Measurements from ENCODE around the gene EPOP.

DNA sequence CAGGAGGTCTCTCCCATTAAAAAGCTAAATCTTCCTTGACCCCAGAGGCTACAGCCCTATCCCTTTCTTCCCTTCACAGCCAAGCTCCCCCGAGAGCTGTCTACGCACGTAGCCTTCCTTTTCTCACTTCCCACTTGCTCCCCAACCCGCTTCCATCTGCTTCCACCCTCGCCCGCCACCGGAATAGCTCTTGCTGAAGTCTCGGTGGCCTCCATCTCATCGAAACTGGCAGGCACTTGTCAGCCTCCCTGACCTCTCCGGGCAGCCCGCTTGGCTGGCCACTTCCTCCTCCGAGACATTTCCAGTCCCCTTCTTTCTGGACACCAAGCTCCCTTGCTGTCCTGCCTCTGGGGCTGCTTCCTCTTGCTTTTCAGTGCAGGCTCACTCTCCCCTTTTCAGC lies 10.7 kb upstream of the EPOP start:
- no peak for TF ChIP-seq POLR2A (IDR thresholded peaks at IDR 0.05)
- TF ChIP-seq, protein P1, sequence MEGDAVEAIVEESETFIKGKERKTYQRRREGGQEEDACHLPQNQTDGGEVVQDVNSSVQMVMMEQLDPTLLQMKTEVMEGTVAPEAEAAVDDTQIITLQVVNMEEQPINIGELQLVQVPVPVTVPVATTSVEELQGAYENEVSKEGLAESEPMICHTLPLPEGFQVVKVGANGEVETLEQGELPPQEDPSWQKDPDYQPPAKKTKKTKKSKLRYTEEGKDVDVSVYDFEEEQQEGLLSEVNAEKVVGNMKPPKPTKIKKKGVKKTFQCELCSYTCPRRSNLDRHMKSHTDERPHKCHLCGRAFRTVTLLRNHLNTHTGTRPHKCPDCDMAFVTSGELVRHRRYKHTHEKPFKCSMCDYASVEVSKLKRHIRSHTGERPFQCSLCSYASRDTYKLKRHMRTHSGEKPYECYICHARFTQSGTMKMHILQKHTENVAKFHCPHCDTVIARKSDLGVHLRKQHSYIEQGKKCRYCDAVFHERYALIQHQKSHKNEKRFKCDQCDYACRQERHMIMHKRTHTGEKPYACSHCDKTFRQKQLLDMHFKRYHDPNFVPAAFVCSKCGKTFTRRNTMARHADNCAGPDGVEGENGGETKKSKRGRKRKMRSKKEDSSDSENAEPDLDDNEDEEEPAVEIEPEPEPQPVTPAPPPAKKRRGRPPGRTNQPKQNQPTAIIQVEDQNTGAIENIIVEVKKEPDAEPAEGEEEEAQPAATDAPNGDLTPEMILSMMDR (IDR thresholded peaks at IDR 0.05) = no peak
